RCC 7860 (cell line): ENCODE data around the gene WWOX.
"Not testable (repeated sequence)": the region's sequence is repeated elsewhere in the genome, so short reads cannot be mapped to it uniquely, and the experiment has no call there.

Source experiments
- DNase-seq: peaks from one replicate; pipeline ENCODE4 v3.0.0-alpha.2; 2015; ENCODE audit warnings: low spot score
- FAIRE-seq: peaks from 2 replicates; lab custom pipeline; 2012; peaks lifted over from hg19 to GRCh38; lab: Jason Lieb, UNC

The WWOX gene

DNA sequence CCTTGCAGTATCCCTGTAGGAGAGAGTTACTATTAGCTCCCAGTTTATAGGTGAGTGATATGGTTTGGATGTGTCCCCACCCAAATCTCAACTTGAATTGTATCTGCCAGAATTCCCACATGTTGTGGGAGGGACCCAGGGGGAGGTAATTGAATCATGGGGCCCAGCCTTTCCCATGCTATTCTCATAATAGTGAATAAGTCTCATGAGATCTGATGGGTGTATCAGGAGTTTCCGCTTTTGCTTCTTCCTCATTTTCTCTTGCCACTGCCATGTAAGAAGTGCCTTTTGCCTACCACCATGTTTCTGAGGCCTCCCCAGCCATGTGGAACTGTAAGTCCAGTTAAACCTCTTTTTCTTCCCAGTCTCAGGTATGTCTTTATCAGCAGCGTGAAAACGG is 592.3 kb downstream of the WWOX start:
- DNase-seq, FAIRE-seq: not testable (repeated sequence)

DNA sequence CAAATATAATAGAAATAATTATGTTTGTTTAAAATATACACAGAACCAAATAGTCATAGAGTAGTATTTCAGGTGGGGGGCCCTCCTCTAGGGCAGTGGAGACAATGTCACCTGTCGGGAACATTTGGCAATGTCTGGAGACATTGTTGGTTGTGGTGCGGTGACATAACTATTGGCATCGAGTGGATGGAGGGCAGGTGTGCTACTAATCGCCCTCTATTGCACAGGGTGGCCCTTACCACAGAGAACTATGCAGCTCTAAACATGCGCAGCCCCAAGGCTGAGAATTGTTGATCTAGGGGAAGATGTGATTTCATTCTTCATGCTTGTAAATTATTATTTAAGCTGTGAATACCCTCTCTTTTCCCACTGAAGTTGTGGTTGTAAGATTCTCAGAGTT is 594.0 kb downstream of the WWOX start:
- FAIRE-seq (no peak), DNase-seq (no peak)

DNA sequence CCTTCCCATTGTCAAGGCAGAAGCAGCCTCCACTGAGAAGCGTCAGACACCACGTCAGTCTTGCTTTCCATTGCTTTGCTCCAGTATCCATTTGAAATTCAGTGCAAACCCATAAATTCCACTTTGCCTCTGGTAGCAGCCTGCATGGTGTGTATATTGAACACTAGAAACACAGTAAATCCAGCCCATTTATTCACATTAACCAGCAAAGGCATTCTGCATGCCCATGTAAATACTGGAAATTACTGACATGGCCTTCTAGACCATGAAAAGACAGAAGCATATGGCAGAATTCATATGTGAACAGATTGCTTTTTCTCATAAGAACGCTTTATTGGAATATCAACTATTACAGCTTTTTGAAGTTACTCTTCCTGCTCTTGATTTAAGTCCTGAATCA is 595.0 kb downstream of the WWOX start:
- FAIRE-seq = no peak
- no peak for DNase-seq

DNA sequence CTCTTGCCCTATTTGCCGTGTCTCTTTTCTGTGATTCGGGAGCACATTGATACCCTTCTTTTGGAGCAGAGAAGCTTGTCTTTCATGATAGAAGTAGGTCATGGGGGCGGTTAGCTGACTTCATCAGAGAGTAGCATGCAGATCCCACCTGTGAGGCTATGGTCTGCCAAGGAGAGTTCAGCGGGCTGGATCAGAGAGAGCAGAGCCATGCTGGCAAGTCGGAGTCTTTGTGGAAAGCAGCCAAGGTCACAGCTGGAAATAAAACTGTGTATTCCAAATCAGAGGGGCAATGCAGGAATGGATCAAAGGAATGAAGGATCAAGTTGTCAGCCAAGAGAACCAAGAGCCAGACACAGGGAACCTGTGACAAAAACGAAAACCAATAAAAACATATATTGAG is 595.9 kb downstream of the WWOX start:
- FAIRE-seq (no peak), DNase-seq (no peak)

DNA sequence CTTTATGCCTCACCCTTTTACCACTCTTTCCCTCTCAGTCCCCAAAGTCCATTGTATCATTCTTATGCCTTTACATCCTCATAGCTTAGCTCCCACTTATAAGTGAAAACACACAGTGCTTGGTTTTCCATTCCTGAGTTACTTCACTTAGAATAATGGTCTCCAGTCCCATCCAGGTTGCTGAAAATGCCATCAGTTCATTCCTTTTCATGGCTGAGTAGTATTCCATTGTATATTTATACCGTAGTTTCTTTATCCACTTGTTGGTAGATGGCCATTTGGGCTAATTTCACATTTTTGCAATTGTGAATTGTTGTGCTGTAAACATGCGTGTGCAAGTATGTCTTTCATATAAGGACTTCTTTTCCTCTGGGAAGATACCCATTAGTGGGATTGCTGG is 597.3 kb downstream of the WWOX start:
- FAIRE-seq (no peak), DNase-seq (no peak)

DNA sequence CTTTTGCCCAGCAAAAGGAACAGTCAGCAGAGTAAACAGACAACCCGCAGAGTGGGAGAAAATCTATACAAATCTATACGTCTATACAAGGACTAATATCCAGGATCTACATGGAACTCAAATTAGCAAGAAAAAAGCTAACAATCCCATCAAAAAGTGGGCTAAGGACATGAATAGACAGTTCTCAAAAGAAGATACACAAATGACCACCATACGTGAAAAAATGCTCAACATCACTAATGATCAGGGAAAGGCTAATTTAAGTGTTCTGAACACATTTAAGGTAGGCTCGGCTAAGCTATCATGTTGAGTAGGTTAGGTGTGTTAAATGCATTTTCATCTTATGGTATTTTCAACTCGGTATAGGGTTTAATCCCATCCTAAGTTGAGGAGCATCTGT is 598.0 kb downstream of the WWOX start:
- FAIRE-seq = no peak
- DNase-seq = no peak

DNA sequence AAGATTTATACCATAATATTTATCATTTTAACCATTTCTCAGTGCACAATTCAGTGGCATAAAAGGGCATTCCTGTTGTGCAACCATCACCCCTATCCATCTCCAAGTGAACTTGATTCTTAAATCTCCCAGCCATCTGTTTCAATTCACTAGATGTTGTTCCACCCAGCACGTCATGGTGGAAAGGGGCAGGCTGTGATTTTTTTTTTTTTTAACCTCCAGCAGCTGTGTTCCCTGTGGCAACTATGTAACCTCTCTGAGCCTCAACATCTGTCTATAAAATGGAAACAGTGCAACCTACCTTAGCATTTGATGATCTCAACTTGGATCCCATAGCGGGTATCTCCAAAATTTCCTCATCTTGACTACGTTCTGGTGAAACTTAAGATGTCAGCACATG is 604.5 kb downstream of the WWOX start:
- DNase-seq = no peak
- no peak for FAIRE-seq

DNA sequence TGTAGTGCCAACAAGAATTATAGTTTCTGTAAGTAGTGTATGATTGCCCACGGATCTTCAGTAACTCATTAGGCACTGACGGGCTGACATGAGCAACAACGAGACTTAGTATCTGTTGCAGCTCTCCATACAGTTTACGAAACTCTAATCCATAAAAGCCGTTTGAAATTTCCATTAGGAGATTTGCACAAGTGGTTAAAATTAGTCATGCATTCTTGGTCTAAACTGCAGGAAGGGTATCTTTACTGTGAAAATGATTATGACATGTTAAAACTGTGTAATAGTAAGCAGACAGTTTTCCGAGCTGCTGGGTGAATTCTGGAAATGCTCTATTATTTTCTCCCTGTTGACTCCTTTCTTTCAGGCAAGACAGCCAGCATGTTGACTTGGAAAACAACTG is 605.0 kb downstream of the WWOX start:
- no peak for FAIRE-seq

DNA sequence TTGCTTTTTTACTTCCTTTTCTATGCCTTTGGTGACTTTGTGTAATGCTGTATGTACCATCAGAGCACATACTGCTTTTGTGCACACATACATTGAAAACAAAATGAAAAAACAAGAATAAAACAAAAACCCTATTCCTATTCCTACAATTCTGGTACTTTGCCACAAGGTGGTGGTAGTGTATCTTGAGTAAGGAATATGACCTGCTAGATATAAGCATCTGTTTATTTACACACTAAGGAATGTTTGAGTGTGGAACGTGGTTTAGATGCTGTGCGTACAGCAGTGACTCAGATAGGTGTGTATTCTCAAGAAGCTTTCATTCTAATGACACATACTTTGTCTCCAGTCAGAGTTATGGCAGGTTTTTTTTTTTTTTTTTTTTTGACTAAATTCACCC is 606.2 kb downstream of the WWOX start:
- peak; percentile 69 for DNase-seq
- peak; percentile 73 for FAIRE-seq

More for the DNA sequence above, 605.0 kb downstream of the WWOX start:
- no peak for DNase-seq

DNA sequence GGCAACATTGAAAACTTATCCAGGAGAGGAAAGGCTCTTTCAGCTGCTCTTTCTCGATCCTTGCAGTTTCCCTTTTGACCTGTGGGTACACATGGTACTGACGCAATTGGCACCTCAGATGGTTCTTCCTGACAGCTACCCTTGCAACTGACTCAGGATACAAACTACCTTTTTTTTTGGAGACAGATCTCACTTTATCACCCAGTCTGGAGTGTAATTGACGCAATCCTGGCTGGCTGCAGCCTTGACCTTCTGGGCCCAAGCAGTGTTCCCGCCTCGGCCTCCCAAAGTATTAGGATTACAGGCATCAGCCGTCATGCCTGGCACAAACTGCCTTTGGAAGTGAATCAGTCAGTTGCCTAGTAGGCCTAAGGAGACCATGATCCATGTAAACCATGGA is 607.2 kb downstream of the WWOX start:
- FAIRE-seq = no peak
- DNase-seq = no peak

DNA sequence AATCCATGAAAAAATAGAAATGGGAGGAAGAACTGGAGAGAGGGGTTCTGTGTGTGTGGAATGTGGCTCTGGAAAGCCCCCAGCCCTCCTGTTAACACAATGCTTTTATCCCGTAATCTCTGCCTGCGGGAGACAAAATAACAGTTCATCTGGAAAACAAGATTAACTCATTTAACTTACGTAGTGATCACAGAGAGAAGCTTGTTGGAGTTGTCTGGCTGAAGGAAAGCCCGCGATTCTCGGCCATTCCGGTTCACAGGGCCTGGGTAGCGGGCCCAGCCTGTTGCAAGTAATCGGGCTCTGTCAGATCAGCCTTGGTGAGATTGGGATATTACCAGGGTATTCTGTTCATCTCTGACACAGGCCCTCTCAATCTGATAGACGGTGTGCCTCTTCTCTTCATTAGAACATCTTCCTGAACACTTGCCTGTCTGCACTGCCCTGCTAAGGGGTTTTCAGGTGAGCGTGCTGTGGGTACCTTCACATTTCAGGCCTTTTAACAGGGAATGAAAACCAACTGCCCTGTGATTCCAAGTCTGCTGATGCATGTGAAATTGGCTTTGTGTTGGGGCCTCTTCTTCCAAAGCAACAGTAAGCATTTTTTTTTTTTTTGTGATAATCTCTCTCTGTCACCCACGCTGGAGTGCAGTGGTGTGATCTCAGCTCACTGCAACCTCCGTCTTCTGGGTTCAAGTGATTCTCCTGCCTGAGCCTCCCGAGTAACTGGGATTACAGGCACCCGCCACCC is 609.9 kb downstream of the WWOX start:
- DNase-seq = no peak
- no peak for FAIRE-seq

DNA sequence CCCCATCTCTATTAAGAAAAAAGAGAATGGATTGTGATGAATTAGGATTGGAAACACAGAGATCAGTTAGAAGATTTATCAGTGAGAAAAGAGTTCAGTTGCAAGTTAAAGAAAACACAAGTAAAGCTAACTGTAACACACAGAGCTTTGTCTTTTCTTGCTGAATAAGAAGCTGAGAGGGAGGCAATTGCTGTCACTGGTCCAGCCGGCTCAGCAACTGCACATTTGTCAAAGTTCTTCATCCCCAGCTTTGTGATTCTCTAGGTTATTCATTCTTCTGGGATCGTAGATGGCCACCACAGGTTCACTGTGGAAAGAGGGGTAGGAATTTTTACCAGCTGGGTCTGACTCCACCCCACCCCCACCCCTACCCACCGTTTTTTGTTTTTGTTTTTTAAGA is 615.7 kb downstream of the WWOX start:
- no peak for DNase-seq
- FAIRE-seq = no peak

DNA sequence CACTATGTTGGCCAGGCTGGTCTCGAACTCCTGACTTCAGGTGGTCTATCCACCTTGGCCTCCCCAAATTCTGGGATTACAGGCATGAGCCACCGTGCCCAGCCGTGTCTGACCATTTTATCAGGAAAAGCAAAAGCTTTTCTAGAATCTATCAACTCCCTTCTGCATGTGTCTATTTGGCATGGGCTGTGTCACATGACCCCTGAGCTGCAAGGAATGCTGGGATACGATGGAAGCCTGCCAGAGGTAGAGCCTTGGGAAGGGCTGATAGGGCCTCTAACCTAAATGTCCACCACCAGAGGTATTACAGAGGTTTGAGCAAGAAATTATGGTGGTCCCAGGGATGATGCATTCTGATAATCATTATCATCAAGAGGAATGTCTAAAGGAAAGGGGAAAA is 616.2 kb downstream of the WWOX start:
- no peak for FAIRE-seq

DNA sequence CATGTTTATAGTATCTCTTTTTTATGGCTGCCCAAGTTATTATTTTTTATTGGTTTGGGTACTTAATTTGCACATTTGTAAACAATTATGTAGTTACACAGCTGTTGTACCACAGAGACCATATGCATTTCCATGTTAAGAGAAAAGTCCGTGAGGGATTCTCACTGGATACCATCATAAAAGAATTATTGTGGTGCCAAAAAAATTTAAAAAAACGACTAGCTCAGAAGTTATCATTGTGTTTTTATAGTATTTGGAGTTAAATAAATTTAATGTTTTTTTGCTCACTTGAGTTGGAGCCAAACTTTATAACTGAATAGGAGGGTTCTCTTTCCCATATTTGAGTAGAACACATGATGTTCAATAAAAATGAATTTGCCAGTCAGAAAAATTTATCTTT is 618.7 kb downstream of the WWOX start:
- FAIRE-seq (no peak), DNase-seq (no peak)

More for the DNA sequence above, 616.2 kb downstream of the WWOX start:
- no peak for DNase-seq

DNA sequence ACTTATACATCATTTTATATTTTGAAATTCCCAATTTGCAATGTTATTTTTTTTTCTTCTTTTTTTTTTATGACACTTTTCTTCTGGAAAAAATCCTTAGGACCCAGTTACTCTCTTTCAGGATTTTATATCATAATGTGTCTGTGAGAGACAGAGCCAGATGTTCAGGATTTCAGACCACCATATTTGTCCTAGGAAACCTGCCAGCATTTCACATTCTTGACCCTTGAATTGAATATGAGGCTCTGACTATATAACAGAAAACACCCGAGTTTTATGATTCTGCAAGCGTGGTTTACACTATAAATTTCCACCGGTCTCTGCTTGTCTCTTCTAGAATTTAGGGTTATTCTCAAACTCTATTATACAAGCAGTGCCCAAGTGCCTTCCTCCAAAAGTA is 621.0 kb downstream of the WWOX start:
- FAIRE-seq (no peak), DNase-seq (no peak)

DNA sequence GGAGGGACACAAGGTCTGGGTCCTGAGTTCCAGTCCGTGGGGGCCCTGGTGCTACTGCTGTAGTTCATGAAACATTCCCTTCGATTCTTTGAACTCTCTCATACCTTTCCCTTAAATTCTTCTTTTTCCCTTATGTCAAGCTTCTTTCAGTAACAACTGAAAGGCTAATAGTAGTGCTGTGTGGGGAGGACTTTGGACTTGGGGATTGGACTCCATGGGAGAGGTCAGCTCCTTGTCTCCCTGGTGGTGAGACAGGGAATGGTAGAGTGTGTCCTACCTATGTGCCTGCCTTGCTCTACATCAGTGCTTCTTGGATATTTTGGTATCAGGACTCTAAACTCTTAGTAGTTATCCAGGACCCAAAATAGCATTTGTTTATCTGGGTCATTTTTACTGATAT is 628.1 kb downstream of the WWOX start:
- DNase-seq = no peak
- FAIRE-seq = no peak

DNA sequence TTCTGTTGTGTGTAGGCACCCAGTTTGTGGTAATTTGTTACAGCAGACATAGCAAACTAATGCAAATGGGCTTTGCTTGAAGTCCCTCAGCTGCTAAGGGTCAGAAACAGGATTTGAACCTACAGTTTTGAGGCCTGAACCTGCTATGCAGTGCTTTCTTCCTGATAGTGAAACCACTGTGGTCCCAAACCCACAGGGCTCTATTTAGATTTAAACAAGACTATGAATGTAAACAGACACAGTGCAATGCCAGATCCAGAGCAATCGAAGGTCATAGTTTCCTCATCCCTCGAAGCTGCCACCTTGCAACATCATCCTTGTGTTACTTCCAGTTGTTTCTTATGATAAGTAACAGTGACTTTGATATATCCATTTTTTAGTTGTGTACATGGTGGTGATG is 630.2 kb downstream of the WWOX start:
- DNase-seq (no peak), FAIRE-seq (no peak)

DNA sequence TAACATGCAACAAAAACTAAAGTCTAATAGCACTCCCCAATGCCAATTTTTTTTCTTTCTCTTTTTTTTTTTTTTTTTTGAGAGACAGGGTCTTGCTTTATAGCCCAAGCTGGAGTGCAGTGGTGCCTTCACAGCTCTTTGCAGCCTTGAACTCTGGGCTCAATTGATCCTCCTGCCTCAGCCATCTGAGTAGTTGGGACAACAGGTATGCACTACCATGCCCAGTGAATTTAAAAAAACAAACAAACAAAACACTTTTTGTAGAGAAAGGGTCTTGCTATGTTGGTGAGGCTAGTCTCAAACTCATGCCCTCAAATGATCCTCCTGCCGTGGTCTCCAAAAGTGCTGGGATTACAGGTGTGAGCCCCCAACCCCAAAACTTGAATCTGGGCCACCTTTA is 632.3 kb downstream of the WWOX start:
- DNase-seq = no peak
- FAIRE-seq = no peak

DNA sequence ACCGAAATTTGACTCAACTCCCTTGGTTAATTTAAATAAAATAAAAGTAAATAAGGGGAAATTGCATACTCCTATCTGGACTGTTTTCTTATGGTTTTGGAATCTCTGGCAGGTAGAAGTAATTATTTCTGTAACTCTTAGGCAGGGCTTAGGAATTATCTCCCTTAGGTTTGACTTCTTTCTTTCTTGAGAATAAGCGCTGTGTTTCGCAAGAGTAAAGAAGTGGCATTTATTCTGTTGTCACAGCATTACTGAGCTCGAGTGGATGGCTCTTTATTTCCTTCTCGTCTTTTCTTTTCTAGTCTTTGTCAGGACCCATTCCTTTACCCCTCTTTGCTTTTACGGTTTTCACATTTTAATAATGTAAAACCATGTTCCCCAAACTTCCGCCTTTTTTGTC is 633.2 kb downstream of the WWOX start:
- no peak for DNase-seq
- no peak for FAIRE-seq

DNA sequence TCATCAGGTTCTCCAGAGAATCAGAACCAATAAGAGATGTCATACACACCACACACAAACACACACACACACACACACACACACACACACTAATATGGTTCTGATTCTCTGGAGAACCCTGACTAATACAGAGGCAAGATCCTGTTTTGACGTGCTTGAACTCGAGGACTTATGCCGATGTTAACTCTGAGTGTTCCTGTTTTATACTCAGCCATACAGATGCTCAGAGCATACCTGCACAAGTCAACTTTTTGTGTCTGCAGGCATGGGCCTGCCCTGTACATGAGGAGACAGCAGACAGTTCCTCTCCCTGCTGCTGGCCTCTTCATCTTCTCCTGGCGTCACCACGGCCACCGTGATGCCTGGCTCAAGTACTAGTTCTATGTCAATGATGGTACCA is 635.9 kb downstream of the WWOX start:
- FAIRE-seq = no peak
- DNase-seq = no peak

DNA sequence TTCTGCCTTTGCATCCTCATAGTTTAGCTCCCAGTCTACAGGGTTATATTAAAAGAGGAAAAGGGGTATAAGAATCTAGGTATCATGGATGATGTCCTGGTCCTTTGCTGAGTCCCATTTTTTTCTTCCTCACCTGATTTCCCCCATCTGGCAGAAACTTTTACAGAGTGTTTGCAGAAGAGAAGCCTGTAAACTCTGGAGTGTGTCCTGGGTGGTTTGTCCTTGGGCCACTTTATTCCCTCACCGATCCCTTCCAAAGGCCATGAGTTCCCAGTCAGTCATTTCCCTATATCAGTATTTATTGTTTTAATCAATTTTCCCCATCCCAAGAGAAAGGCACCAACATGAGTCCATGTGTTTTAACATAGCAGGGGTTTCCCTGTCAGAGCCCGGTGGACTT is 638.2 kb downstream of the WWOX start:
- FAIRE-seq = no peak
- DNase-seq = no peak

DNA sequence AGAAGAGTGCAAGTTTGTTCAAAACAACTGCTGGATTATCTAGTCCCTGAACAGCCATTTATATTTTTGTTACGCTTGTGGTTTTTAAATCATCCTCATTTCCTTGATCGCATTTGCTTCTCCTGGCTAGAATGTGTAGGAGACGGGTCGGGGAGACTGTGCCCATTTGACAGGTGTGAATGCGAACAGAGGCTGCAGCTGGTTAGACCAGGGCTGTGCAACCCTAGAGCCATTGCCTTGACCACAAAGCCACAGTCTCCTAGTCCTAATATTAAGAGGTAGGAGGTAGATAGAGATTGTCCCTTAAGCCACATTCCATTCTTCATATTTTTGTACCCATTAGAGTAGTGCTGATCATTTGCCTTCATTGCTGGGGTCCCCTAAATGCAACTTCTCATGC is 639.1 kb downstream of the WWOX start:
- DNase-seq = no peak
- FAIRE-seq = no peak

DNA sequence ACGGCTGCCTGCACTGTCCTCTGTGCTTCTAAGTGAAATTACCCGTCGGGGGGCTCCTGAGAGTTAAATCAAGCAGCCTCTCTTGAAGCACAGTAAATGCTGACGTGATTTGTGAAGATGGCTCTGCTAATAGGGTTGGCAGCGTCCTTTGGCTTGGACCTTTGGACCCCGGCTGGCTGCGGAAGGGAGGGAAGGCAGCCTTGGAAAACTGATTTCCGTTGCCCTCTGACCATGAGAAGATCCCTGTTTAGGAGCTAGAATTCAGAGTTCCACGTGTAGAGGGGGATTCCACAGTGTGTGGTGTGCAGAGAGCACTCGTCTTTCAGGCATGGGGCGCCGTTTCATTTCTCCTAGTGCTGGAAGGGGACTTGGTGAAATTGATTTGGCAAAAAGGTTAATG is 640.8 kb downstream of the WWOX start:
- FAIRE-seq (no peak), DNase-seq (no peak)
